Body of pancreas (tissue), 4 donors: ENCODE data around the gene ANKRD39. TPM values are rescaled to one million over a fixed set of nuclear protein-coding genes. Genes with fewer than 3 reads are reported as not detected.

Experiments
- ATAC-seq: fragments of 150-250 bp; one replicate; pipeline ENCODE4 v1.9.1; 2016
- DNase-seq, 4 donors: peaks; one replicate each; pipeline ENCODE4 v3.0.0-alpha.2; 2019
- H3K27ac ChIP-seq, 4 donors: fragments of 200-600 bp; sonication (generic); 1 replicate in 3 of 4; 2 replicates in 1 of 4; pipeline versions ENCODE4 v1.5.1 to v1.6.1; 2016 to 2019; ENCODE audit warnings: mild to moderate bottlenecking in 1 of 4, mixed read lengths in 1 of 4, moderate library complexity in 1 of 4
- H3K27me3 ChIP-seq, 2 donors: fragments of 200-600 bp; sonication (generic); one replicate each; pipeline ENCODE4 v1.6.0; 2016; ENCODE audit warnings: mild to moderate bottlenecking in 1 of 2
- H3K36me3 ChIP-seq, 2 donors: fragments of 200-600 bp; sonication (generic); replicated peaks in 1 of 2; 2 replicates each; pipeline ENCODE4 v1.5.1; 2016; ENCODE audit warnings: low read depth in 2 of 2; ENCODE audit not compliant: insufficient read depth in 1 of 2
- H3K4me1 ChIP-seq: fragments of 200-600 bp; sonication (generic); one replicate; pipeline ENCODE4 v1.6.0; 2016
- H3K4me3 ChIP-seq, 2 donors: fragments of 200-600 bp; sonication (generic); 1 replicate in 1 of 2; 2 replicates in 1 of 2; pipeline ENCODE4 v1.5.1; 2016 to 2019
- H3K9me3 ChIP-seq, 3 donors: fragments of 200-600 bp; sonication (generic); 1 replicate in 2 of 3; 2 replicates in 1 of 3; pipeline ENCODE4 v1.5.1; 2016
- POLR2A ChIP-seq, 3 donors: fragments of 450-650 bp; IDR thresholded peaks; one replicate each; pipeline ENCODE4 v1.6.1; 2016; ENCODE audit warnings: antibody characterized with exemption in 3 of 3, mild to moderate bottlenecking in 2 of 3
- WGBS, 2 donors: methylation state at CpG; one replicate each; pipeline ENCODE4 v1.1.5; 2017; 5-methylcytosine and 5-hydroxymethylcytosine counted together
- intact Hi-C: fragments of 100-400 bp; cut with DNase I; formaldehyde crosslinking; loops from one replicate; pipeline ENCODE4 v1.15.1; 2023
- total RNA-seq, 2 donors: library from RNA; depleted of rRNA; stranded (reverse); fragments of >200 nt; gene quantifications; one replicate each; pipeline ENCODE4 v1.1.0, GENCODE V29; 2016
- TF ChIP-seq, protein P1 (sequence below), 7 experiments: fragments of 450-650 bp in 4 of 7; fragments of 200-600 bp in 3 of 7; sonication (generic) in 3 of 7; IDR thresholded peaks; one replicate each; pipeline ENCODE4 v1.5.1; 2016 to 2019; ENCODE audit warnings: antibody characterized with exemption in 7 of 7

ANKRD39 gene
- total RNA-seq, 2 donors from 2014 or later: 2.3 to 14.3 TPM

DNA sequence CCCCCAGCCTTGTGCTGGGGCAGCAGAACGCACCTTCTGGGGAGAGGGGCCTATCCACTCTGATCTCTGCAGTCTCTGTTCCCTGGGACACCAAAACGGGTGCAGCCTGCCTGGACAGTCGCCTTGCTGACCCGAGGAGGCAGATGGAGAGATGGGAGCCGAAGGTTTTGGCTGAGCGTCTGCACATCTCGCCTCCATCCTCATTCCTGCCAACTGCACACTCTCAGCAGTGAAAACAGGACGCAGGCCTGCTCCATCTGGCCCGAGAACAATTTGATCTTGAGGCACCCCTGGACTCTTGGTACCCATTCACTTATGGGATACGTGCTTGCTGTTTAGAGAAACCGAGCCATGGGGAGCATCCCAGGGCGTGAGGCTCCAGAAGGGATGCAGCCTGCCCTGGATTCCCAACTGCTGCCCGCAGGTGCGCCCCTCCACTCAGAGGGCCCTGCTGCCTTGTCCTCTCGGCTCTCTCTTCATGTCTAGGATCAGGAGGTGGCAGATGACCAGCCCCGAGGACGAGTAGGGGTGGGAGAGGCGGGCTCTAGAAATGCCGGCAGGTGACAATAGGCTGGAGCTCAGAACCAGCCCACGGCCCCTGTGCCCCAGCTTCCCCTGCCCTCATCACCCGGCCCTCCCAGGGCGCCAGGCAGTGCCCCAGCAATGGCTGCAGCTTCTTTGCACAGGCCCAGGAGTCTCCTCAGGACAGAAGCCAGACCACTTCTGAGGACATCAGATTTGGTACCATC, 21.2 kb upstream of the ANKRD39 start:
- no peak overlapping the region for H3K4me3 ChIP-seq
- intact Hi-C loops: no loop called here
- H3K27me3 ChIP-seq: no peaks in the 10 kb centered on the region
- ATAC-seq (no peak), DNase-seq (no peak)
- no peaks in the 10 kb centered on the region for H3K36me3 ChIP-seq
- no peak overlapping the region for H3K27ac ChIP-seq
- WGBS, 2 donors: 87% methylated on average over 11 to 22 of the region's 22 CpGs
- H3K9me3 ChIP-seq: no peaks in the 10 kb centered on the region
- peaks cover 11% of the 10 kb centered on the region for H3K4me1 ChIP-seq
- TF ChIP-seq POLR2A (IDR thresholded peaks at IDR 0.05): no peak
- TF ChIP-seq, protein P1, sequence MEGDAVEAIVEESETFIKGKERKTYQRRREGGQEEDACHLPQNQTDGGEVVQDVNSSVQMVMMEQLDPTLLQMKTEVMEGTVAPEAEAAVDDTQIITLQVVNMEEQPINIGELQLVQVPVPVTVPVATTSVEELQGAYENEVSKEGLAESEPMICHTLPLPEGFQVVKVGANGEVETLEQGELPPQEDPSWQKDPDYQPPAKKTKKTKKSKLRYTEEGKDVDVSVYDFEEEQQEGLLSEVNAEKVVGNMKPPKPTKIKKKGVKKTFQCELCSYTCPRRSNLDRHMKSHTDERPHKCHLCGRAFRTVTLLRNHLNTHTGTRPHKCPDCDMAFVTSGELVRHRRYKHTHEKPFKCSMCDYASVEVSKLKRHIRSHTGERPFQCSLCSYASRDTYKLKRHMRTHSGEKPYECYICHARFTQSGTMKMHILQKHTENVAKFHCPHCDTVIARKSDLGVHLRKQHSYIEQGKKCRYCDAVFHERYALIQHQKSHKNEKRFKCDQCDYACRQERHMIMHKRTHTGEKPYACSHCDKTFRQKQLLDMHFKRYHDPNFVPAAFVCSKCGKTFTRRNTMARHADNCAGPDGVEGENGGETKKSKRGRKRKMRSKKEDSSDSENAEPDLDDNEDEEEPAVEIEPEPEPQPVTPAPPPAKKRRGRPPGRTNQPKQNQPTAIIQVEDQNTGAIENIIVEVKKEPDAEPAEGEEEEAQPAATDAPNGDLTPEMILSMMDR (IDR thresholded peaks at IDR 0.05): no peak

DNA sequence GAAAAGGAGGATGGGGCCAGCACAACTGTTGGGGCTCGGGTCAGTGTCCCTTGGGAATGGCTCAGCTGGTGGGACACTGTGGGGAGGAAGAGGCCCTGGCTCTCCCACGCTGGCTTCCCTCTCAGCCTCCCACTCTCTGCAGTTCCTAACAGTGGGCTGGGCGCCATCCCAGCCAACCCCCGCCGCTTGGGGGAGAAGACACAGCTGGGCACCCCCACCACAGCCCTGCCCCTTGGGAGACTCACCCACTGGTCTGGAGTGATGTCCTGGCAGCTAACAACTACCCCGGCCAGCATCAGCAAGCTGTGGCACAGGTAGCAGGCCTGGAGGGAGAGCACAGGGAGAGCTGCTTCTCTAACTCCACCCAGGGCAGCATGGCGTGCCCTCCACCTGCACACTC, 20.4 kb upstream of the ANKRD39 start:
- H3K4me1 ChIP-seq: peaks cover 19% of the 10 kb centered on the region
- no peaks in the 10 kb centered on the region for H3K27me3 ChIP-seq
- no peaks in the 10 kb centered on the region for H3K36me3 ChIP-seq
- no peak for TF ChIP-seq POLR2A (IDR thresholded peaks at IDR 0.05)
- TF ChIP-seq, protein P1 (IDR thresholded peaks at IDR 0.05): no peak
- H3K4me3 ChIP-seq: no peak overlapping the region
- intact Hi-C loops: no loop called here
- no peaks in the 10 kb centered on the region for H3K9me3 ChIP-seq
- no peak for DNase-seq
- 79 to 88% methylated on average over 2 to 7 of the region's 7 CpGs for WGBS, 2 donors
- ATAC-seq: no peak
- H3K27ac ChIP-seq: no peak overlapping the region

DNA sequence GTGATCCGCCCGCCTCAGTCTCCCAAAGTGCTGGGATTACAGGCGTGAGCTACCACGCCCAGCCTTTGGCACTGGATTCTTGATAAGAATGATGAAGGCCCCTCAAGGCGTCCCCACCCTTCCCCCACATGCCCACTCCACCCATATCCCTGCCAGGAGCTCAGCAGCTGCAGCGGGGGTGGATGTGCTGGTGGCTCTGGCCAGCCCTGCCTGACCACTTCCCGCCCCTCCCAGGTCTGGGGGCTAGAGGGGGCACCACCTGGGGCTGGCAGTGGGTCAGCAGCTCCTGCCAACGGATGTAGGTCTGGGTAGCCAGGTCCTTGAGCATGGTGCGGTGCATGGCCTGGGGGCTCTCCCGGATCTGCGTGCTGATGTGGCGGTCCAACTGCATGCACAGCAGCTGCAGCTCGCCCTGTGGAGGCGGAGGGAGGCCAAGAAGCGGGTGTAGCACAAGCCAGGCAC, 19.8 kb upstream of the ANKRD39 start:
- Histone ChIP-seq H3K27me3 (no peaks in the 10 kb centered on the region), H3K36me3 (no peaks in the 10 kb centered on the region), H3K27ac (no peak overlapping the region), H3K4me1 (peaks cover 25% of the 10 kb centered on the region), H3K4me3 (no peak overlapping the region), H3K9me3 (no peaks in the 10 kb centered on the region)
- TF ChIP-seq, protein P1 (IDR thresholded peaks at IDR 0.05): no peak
- no peak for TF ChIP-seq POLR2A (IDR thresholded peaks at IDR 0.05)
- ATAC-seq (no peak), DNase-seq (no peak)
- WGBS, 2 donors: 81 to 92% methylated on average over 12 to 15 of the region's 15 CpGs
- intact Hi-C loops: no loop called here

DNA sequence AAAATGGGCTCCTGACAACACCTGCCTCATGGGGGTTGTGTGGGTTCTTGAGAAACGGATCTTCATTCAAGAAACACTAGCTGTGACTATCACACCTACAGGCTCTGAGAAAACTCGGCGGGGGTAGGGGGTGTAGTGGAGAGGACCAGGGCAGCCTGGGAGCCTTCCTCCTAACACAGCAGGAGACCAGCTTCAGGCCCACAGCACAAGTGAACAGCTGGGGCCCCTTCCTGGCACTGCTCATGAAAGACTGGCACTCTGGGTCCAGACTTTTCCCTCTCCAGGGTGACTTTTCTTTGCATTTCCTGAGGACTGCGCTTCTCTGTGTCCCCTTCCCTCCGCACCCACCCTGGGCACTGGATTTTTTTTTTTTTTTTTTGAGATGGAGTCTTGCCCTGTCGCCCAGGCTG, 19.2 kb upstream of the ANKRD39 start:
- WGBS, 2 donors: 74 to 82% methylated on average over 5 to 6 of the region's 6 CpGs
- H3K4me1 ChIP-seq: peaks cover 27% of the 10 kb centered on the region
- no peaks in the 10 kb centered on the region for H3K27me3 ChIP-seq
- intact Hi-C loops: no loop called here
- no peak overlapping the region for H3K27ac ChIP-seq
- ATAC-seq (no peak), DNase-seq (no peak)
- no peaks in the 10 kb centered on the region for H3K9me3 ChIP-seq
- no peak for TF ChIP-seq POLR2A (IDR thresholded peaks at IDR 0.05)
- TF ChIP-seq, protein P1 (IDR thresholded peaks at IDR 0.05): no peak
- H3K4me3 ChIP-seq: no peak overlapping the region
- no peaks in the 10 kb centered on the region for H3K36me3 ChIP-seq
